ENCODE data around the gene FILIP1L. TPM values are rescaled to one million over a fixed set of nuclear protein-coding genes. Genes with fewer than 3 reads are reported as not detected.
A peak's percentile ranks its signal among the peaks of the same experiment; 100 is the strongest.

The FILIP1L gene
- polyA plus RNA-seq, 1 donor (not counting 4 experiments of a cell fraction or from before 2014, with no cell fraction given), result 14.7 TPM

GRCh38 chr3:100108464-100109079, 5.7 kb downstream of the FILIP1L start:
- Histone ChIP-seq H2AFZ (ENCODE audit: control insufficient read depth, low read length) (no peak overlapping the region), H3K79me2 (ENCODE audit: control insufficient read depth, insufficient read depth, low read length) (no peaks in the 10 kb centered on the region), H3K4me3 (ENCODE audit: control insufficient read depth in 2 of 3, extremely low read depth in 1 of 3, insufficient read depth in 2 of 3, low read depth in 1 of 3, low read length in 3 of 3) (no peak overlapping the region), H3K27ac (ENCODE audit: control insufficient read depth, insufficient read depth, low read length) (no peak overlapping the region), H4K20me1 (ENCODE audit: control insufficient read depth, extremely low read depth, insufficient read depth, low read length) (no peaks in the 10 kb centered on the region), H3K9me1 (ENCODE audit: control insufficient read depth, extremely low read depth, insufficient read depth, low read length) (no peaks in the 10 kb centered on the region), H3K36me3 (ENCODE audit: control insufficient read depth in 2 of 2, extremely low read depth in 1 of 2, insufficient read depth in 2 of 2, low read length in 2 of 2) (no peaks in the 10 kb centered on the region), H3K4me1 (ENCODE audit: control insufficient read depth, extremely low read depth, insufficient read depth, low read length) (peaks cover 29% of the 10 kb centered on the region), H3K9me3 (ENCODE audit: control insufficient read depth, low read depth, low read length) (no peaks in the 10 kb centered on the region), H3K9ac (ENCODE audit: control insufficient read depth, extremely low read depth, insufficient read depth, low read length) (no peak overlapping the region), H3K4me2 (ENCODE audit: control insufficient read depth, extremely low read depth, insufficient read depth, low read depth, low read length) (no peak overlapping the region), H3K27me3 (ENCODE audit: control insufficient read depth, extremely low read depth, insufficient read depth, low read length) (no peaks in the 10 kb centered on the region)
- TF ChIP-seq EZH2 (IDR thresholded peaks at IDR 0.05; ENCODE audit: low read length), result no peak
- TF ChIP-seq, protein P1, sequence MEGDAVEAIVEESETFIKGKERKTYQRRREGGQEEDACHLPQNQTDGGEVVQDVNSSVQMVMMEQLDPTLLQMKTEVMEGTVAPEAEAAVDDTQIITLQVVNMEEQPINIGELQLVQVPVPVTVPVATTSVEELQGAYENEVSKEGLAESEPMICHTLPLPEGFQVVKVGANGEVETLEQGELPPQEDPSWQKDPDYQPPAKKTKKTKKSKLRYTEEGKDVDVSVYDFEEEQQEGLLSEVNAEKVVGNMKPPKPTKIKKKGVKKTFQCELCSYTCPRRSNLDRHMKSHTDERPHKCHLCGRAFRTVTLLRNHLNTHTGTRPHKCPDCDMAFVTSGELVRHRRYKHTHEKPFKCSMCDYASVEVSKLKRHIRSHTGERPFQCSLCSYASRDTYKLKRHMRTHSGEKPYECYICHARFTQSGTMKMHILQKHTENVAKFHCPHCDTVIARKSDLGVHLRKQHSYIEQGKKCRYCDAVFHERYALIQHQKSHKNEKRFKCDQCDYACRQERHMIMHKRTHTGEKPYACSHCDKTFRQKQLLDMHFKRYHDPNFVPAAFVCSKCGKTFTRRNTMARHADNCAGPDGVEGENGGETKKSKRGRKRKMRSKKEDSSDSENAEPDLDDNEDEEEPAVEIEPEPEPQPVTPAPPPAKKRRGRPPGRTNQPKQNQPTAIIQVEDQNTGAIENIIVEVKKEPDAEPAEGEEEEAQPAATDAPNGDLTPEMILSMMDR (optimal IDR thresholded peaks at IDR 0.05 in 1 of 3, IDR thresholded peaks at IDR 0.05 in 1 of 3, conservative IDR thresholded peaks at IDR 0.05 in 1 of 3; ENCODE audit: extremely low read depth in 1 of 3, insufficient read depth in 2 of 3, low read length in 3 of 3), result no peak
- FAIRE-seq (no peak), DNase-seq (ENCODE audit: low read depth, low spot score) (no peak)
- dilution Hi-C loops (cut with MboI; ENCODE audit: extremely low pct_ligation_motif_present, low sequenced_read_pairs), result no loop called here

- H3K4me2 ChIP-seq (ENCODE audit: control insufficient read depth, extremely low read depth, insufficient read depth, low read depth, low read length), result peak overlapping the region; percentile 29
These were observed 7.0 kb downstream of the FILIP1L start for GRCh38 chr3:100107221-100107814.

More at GRCh38 chr3:100107221-100107814, 7.0 kb downstream of the FILIP1L start:
- Histone ChIP-seq H3K79me2 (ENCODE audit: control insufficient read depth, insufficient read depth, low read length) (no peaks in the 10 kb centered on the region), H3K9ac (ENCODE audit: control insufficient read depth, extremely low read depth, insufficient read depth, low read length) (no peak overlapping the region), H3K4me1 (ENCODE audit: control insufficient read depth, extremely low read depth, insufficient read depth, low read length) (peaks cover 29% of the 10 kb centered on the region), H3K9me3 (ENCODE audit: control insufficient read depth, low read depth, low read length) (no peaks in the 10 kb centered on the region), H3K27ac (ENCODE audit: control insufficient read depth, insufficient read depth, low read length) (peak overlapping the region; percentile 54), H3K9me1 (ENCODE audit: control insufficient read depth, extremely low read depth, insufficient read depth, low read length) (no peaks in the 10 kb centered on the region), H3K36me3 (ENCODE audit: control insufficient read depth in 2 of 2, extremely low read depth in 1 of 2, insufficient read depth in 2 of 2, low read length in 2 of 2) (no peaks in the 10 kb centered on the region), H3K4me3 (ENCODE audit: control insufficient read depth in 2 of 3, extremely low read depth in 1 of 3, insufficient read depth in 2 of 3, low read depth in 1 of 3, low read length in 3 of 3) (no peak overlapping the region), H2AFZ (ENCODE audit: control insufficient read depth, low read length) (no peak overlapping the region), H3K27me3 (ENCODE audit: control insufficient read depth, extremely low read depth, insufficient read depth, low read length) (no peaks in the 10 kb centered on the region), H4K20me1 (ENCODE audit: control insufficient read depth, extremely low read depth, insufficient read depth, low read length) (no peaks in the 10 kb centered on the region)
- FAIRE-seq, result peak; percentile 65
- no peak for DNase-seq (ENCODE audit: low read depth, low spot score)
- dilution Hi-C loops (cut with MboI; ENCODE audit: extremely low pct_ligation_motif_present, low sequenced_read_pairs), result no loop called here
- TF ChIP-seq, protein P1 (optimal IDR thresholded peaks at IDR 0.05 in 1 of 3, IDR thresholded peaks at IDR 0.05 in 1 of 3, conservative IDR thresholded peaks at IDR 0.05 in 1 of 3; ENCODE audit: extremely low read depth in 1 of 3, insufficient read depth in 2 of 3, low read length in 3 of 3), result no peak
- no peak for TF ChIP-seq EZH2 (IDR thresholded peaks at IDR 0.05; ENCODE audit: low read length)

All from keratinocyte (primary cell).